GM18519 (cell line): ENCODE results near the gene LATS1.
"Not testable (repeated sequence)": the region's sequence is repeated elsewhere in the genome, so short reads cannot be mapped to it uniquely, and the experiment has no call there.

ENCODE experiments used
- ATAC-seq: cut with Tn5 transposase; IDR thresholded peaks from one replicate; pipeline ENCODE4 v1.9.1; 2021; ENCODE audit warnings: mild to moderate bottlenecking, moderate library complexity; ENCODE audit not compliant: unreplicated experiment, low FRiP score

Gene LATS1

DNA sequence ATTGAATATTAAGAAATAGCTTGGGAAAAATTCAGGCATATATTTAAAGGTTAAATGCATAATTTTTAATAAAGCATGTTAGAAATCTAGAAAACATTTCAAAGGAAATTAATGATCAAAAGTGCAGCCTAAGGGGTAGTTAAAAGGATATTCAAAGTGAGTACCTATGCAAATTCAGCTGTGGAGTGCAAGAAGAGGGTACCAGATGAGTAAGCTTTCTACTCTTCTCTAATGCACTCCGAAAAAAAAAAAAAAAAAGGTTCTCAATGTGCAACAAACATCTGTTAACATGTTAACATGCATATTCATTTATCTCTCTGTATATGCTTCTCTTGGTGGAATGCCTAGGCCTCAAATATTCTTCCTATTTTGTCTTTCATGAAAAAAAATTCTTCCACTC, 37.4 kb downstream of the LATS1 start:
- no peak for ATAC-seq

DNA sequence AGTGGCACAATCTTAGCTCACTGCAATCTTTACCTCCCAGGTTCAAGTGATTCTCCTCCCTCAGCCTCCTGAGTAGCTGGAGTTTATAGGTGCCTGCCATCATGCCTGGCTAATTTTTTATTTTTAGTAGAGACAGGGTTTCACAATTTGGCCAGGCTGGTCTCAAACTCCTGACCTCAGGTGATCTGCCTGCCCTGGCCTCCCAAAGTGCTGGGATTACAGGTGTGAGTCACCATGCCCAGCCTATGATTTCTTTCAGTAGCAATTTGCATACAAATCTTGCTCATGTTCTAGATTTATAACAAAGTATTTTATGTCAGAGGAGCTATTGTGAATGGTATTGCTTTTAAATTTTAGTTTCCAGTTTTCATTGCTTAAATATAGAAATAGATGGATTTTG, 45.6 kb downstream of the LATS1 start:
- not testable (repeated sequence) for ATAC-seq

DNA sequence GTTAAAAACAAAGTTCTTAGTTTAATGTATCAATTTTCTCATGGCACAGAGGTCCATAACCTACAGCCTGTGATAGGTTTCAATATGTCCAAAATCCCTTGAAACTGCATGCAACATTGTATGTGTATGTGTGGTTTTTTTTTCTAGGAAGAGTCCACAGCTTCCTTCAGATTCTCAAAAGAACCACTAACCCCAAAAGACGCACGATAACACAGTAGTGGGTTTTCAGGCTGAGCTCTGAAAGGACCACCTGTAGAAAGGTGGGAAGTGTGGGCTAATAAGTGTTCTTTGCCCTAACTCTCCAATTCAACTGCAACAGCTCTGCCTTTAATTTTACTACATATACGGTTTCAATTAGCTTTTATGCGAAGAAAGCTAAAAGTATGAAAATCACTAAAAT, 57.9 kb downstream of the LATS1 start:
- no peak for ATAC-seq

DNA sequence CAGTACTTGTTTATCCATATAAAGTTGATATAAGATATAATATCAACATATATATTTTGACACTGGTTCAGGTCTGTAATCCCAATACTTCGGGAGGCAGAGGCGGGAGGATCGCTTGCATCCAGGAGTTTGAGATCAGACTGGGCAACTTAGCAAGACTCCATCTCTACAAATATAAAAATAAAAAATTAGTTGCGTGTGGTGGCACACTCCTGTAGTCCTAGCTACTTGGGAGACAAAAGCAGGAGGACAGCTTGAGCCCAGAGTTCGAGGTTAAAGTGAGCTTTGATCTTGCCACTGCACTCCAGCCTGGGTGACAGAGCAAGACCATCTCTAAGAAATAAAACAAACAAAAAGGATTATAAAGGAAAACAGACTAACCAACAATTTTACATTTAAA, 60.5 kb downstream of the LATS1 start:
- no peak for ATAC-seq

DNA sequence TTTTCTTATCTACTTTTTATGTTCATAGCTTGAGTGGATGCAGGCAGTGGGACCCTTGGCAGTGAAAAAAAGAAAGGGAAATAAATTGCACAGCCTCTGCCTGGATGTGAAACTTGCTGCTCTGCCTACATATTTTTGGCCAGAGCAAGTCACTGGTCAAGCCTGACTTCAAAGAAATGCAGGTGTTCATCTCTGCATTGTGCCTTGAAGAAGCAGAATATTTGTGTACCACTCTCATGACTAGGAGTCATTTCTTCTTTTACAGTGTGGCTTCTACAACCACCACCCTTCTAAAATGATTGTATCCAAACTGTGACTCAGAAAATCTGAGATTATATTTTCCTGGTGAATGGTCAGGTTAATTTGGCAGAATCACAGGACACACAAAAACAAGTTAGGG, 66.8 kb downstream of the LATS1 start:
- ATAC-seq = no peak

DNA sequence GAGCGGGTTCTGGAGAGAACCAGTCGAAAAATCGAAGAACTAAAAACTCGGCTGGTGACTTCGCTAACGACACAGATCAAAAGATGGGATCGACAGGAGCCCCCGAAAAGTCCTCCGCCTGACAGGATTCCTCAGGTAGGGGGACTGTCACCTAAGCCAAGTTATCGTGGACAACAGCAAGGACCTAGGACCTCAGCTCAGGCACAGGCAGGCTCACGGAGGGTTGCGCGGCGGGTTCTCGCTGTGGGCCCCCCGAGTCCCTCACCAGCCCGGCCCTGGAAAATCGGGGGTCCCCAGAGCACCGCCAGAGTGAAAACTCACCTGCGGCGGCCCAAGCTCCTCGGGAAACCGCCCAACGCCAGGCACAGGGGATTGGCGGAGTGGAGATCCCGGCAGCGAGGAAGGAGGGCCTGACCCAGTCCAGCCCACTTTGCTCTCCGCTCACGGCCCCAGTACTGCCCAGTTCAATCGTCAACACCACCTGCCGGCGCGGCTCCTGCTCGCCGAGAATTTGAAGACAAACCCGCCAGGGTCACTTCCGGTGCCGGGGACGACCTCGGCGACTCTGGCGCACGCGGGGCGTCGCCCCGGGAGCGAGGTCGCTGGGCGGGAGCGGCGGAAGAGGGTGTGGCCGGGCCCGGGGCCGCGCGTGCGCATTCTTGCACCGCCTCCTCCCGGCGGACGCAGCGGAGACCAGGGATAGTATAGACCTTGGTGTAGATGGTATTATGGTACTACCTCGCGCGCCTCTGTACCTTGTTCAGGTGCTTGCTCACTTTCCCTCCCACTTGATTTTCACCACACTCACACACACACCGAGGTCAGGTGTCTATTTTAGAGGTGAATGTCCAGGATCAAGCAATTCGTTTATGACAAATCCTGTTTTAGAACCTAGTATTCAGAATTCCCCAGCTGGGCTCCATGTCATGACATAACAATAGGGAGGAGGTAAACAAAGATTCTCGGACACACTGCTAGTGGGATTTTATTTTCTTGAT, 69.5 kb downstream of the LATS1 start, which contains the start of gene KATNA1:
TSS of gene KATNA1 (minus strand) at position 567 of the 998 bp plus-strand sequence. CDS start 10,167 bp downstream, outside the sequence.
- ATAC-seq = peak; percentile 86

DNA sequence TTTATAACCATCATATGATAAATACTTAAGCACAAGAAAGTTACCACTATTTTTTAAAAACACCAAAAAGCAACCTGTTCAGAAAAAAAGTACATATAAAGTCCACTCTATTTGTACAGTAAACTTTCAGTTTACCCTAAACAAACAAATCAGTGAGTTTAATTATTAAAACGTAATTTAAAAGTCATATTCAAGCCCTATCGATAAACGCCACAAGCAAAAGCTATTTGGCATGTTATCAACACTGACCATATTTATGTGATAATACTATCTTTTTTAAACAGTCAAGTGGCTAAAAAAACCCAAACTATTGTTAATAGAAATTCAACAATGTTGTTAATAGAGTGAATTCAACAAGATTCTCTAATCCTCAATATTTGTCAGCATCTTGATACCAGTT, 71.3 kb downstream of the LATS1 start:
- ATAC-seq = no peak

DNA sequence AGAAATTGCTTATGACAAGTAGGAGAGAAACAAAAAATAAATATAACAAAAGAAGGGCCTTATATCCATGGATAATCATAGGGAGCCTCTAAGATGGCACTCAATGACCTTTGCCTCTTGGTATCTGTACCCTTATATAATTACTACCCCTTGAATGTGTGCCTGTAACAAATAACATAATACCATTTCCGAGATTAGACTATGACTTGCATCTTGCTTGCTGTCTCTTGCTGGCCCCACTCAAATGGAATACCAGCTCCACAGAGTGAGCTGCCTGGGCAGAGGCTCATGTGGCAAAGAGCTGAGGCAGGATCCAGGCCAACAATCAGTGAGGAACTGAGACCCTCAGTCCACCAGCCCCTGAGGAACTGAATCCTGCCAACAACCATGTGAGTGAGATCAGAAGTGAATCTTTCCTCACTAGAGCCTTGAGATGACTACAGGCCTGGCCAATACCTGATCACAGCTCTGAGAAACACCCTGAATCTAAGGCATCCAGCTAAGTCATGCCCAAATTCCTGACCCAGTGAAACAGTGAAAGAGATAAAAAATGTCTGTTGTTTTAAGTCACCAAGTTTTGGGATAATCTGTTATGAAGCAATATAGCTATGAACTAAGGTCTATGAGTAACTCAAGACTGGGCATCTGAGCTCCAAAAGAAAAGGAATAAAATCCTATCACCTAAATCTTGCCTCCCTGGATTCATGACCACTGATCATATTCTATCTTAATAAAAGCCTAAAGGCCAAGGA, 74.9 kb downstream of the LATS1 start:
- no peak for ATAC-seq

DNA sequence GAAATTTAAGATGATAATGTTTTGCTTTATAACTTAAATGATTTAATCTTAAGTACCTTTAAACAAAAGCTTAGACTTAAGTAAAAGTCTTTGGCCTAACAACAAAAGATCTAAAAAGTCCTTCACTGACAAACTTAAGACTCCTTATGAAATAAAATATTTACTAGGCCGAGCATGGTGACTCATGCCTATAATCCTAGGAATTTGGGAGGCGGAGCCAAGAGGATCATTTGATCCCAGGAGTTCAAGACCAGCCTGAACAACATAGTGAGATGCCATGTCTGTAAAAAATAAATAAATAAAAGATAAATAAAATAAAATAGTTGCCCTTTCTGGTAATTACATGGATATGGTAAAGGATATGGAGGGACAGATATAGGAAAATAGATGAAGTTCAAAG, 81.8 kb downstream of the LATS1 start:
- no peak for ATAC-seq

DNA sequence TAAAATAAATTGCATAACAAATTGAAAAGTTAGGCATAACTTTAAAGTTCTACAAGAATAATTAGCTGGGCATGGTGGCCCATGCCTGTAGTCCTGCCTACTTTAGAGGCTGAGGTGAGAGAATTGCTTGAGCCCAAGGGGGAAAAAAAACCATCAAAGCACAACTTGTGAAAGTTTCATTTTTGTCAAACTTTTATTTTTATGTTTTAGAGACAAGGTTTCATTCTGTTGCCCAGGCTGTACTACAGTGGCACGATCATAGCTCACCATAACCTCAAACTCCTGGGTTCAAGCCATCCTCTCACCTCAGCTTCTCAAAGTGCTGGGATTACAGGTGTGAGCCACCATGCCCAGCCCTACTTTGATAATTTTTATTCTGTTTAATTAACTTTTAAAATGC, 83.6 kb downstream of the LATS1 start:
- no peak for ATAC-seq

DNA sequence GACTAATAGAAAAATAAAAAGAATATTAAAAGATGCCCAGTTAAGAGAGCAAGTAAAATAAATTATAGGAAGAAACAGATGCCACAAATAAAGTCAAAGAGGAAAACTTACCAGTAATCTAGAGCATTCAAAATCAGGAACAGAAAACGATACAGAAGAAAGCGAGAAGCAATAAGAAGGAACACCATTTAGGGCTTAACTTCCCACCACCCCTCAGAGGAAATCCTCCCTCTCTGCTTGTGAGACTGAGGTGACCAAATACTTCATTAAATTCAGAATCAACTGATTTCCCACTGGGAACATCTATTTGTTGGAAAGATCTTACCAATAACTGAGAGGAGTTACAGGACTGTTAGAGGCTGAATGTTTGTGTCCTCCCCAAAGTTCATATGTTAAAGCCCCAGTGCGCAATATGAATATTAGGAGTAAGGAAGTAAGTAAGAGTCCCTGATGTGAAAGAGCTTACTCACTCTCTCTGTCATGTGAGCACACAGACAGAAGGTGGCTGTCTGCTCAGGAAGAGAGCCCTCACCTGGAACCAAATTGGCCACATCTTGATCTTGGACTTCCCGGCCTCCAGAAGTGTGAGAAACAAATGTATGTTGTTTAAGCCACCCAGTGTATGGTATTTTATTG, 88.9 kb downstream of the LATS1 start:
- ATAC-seq = peak; percentile 75

DNA sequence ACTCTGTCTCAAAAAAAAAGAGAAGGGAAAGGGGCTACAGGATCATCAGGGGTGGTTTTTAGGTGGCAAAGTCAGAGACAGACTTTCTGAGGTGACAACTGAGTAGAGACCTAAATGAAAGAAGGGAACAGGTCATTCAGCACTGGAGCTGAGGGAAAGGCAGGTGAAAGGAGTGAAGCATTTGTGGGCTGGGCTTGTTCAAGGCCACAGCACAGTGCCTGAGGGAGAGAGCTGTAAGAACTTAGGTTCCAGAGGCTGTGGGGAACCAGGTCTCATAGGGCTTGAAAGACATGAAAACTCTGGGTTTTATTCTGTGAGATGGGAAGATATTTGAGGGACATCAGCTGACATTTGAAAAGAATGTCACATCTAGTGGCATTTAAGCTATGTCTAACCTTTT, 90.2 kb downstream of the LATS1 start:
- ATAC-seq = no peak

DNA sequence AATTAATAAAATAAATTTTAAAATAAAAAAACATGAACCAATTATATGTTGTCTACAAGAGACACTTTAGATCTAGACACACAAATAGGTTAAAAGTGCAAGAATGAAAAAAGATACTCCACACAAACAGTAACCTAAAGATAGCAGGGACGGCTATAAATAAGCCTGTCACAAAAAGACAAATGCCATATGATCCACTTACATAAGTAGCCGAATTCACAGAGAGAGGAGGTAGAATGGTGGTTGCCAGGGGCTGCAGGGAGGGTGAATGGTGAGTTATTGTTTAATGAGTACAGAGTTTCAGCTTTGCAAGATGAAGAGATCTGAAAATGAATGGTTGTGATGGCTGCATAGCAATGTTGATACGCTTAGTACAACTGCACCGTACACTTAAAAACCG, 102.1 kb downstream of the LATS1 start:
- ATAC-seq = no peak

DNA sequence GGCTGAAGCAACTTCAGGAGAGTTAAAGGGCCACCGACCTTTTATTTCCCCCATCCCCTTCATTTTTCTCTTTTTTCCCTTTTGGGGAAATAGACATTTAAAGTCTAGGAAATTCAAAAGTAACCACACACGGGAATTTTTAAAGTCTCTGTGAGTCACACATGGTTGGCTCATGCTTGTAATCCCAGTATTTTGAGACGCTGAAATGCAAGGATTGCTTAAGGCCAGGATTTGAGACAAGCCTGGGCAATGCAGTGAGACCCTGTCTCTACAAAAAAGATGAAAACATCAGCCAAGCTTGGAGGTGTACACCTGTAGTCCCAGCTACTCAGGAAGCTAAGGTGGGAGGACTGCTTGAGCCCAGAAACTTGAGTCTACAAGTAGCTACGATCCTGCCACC, 103.6 kb downstream of the LATS1 start:
- ATAC-seq = no peak

DNA sequence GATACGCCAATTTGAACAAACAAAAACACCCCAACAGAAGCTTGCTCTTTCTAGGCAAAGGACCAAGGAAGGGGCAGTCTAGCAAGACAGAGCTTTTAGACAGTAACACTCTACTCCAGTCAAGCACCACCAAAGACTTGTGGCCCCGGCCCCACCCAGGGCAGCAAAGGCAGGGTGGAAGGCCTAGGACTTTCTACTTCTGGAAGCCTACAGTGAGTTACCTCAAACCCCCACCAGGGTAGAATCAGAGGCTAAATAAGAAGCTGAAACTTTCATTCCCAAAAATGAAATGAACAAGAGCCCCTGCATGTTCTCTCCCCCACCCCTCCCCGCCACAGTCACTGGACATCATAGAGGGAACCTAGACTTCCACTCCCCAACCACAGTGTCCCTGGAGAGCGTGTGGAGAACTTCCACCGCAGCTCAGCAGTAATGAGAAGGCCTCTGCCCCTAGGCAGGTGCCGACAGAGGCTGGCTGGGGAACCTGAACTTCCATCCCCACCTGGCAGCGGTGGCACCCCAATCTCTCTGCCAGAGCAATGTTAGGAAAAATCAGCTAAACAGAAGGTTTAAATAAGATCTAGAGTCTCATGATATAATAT, 109.4 kb downstream of the LATS1 start:
- no peak for ATAC-seq
